Smooth muscle cell of the brain vasculature (primary cell): ENCODE results near the gene NAT8L.

Source experiments
- DNase-seq: peaks from one replicate; pipeline ENCODE4 v3.0.0-alpha.2; 2012; ENCODE audit warnings: low read depth, low spot score

The NAT8L gene

DNA sequence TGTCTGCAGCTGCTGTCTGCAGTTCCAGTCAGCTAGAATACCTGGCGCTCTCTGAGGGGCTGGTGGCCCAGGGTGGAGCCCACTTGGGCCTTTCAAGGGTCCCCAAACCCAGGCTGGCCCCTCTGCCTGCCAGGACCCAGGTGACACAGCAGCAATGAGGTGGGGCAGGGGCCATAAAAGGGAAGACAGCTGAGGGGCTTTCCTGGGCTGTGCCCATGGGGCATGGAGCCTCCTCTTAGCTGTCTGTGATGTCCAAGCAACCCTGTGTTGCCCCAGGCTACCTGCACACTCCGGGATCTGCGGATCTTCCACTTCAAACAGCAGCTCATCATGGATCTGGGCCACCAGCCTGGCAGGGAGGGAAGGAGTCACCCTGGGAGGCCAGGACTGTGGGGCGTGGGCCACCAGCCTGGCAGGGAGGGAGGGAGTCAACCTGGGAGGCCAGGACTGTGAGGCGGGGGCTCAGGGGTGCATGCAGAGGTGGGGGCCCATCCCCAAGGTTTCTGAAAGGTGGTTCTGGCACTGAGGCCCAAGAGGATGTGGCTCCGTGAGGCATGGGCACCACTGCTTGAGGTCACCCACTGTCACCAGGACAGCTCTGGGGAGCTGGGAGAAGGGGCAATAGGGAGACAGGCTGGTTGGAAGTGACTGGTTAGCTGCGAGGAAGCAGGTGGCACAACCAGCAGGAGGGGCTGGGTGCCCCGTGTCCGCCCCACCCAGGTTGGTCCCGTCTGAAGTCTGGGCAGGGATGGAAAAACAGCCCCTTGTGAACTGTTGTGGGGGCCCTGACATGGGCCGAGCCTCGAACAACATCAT is 16.3 kb downstream of the NAT8L start:
- DNase-seq, result no peak

DNA sequence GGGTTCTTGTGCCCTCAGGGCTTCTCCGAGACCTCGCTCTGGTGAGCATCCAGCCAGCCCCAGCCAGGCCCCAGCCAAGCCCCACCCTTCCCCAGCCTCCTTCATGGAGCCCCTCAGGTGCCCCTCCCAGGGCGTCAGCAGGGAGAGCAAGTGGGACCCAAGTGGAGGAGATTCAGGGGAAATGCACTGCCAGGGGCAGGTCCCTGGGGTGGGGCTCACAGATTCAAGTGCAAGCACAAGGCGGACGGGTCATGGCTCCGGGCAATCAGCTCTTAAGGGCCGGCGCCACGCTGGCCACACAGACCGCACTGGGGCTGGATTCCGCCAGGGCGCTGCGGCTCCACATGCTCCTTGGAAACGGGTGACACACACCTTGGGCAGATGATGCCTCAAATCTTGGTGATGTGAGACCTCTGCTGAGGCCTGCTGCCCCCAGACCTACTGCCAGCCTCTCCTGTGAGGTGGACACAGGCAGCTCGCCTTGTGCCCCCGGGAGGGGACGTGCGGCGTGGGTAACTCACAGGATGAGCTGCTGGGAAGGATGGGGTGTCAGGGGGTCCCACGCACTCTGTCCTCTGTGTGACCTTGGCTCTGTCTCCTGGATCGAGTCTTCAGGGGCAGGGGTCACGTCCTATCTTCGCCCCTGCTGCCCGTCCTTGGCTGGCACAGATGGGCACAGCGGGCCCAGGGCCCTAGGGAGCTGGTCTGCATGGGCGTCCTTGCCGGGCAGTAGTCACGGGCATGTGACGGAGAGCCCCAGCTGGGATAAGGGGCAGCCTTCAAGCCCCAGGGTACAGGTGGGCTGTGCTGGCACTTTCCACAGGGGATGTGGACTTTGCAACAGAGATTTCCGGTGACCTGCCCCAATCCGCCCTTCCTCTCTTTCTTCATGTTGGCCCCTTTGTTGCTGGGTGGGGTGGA is 17.1 kb downstream of the NAT8L start:
- DNase-seq, result no peak

GRCh38 chr4:2076908-2077536 is 17.9 kb downstream of the NAT8L start:
- no peak for DNase-seq

DNA sequence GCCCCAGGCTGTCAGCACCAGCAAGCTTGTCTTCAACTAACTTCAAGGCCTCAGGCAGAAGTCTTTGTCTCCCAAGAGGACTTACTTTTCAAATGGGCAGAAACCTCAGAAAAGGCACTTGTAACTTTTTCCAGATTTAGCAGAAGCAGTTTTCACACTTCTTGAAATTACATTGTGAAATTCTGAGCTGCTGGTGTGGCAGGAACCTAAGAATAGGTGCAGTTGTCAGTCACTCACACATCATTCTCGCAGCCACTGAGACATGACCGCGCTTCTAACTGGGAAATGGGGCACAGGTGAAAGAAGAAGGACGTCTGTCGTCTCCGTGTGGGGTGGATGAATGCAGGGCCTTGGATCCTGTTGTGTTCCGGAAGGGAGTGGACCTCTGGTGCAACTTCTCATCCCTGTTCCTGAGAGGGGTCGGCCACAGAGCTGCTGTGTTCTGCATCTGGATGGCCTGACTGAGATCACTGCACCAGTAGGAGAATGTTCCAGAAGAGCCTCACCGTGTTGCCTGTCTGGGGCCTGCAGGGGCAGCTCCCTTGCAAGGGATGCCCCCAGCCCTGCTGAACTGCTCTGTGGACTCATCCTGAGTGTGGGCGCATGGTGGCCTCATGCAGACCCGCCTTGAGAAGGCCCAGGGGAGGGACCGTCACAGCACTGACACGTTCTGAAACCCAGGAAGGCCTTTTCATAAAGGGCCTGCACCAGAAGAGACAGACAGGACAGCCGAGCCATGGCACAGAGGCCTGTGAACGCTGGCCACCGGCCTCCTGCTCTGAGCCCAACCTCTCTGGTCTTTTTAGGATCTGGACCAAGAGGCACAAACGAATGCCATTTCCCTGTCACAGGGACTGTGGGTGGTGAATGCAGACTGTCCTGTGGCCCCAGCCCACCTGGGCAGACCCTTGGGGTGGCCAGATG is 18.7 kb downstream of the NAT8L start:
- no peak for DNase-seq

DNA sequence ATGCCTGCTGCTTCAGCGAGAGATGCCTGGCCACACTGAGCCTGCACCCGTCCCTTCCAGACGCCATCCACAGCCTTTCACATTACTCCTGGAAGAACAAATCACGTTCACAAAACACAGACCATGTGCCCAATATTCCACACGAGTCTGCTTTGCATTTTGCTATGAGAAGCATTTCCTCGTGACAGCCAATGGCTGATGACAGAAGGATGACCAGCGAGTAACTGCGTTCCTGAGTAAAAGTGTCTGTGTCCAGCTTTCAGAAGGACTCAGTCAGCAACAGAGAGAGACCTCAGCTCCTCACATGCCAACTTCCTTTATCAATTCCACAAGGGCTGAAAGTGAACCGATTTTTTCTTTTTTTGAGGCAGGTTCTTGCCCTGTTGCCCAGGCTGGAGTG is 19.5 kb downstream of the NAT8L start:
- DNase-seq, result no peak

- no peak for DNase-seq
Measured at GRCh38 chr4:2079006-2079405, 19.9 kb downstream of the NAT8L start.

GRCh38 chr4:2079926-2080325 is 20.8 kb downstream of the NAT8L start:
- DNase-seq, result no peak

- no peak for DNase-seq
Measured at GRCh38 chr4:2080429-2081300, 21.5 kb downstream of the NAT8L start.

DNA sequence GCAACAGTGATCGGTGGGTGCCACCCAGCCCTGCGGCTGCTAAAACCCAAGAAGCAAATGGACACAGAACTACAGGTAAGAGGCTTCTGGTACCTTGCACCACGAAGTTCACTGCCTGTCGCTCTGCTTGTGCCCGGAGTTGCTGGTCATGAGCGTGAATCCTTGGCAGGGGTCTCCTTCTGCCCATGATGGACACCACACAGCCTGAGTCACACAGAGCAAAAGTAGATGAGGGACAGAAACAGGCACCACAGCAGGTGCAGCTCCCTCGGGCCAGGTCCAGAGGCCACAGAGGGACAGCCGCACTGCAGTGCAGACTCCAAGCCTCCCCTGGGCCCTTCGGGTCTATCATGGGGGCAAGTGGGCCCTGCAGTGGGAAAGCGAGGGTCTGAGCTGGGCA is 22.4 kb downstream of the NAT8L start:
- no peak for DNase-seq

GRCh38 chr4:2082118-2082517 is 23.0 kb downstream of the NAT8L start:
- DNase-seq, result no peak

GRCh38 chr4:2082627-2083026 is 23.5 kb downstream of the NAT8L start:
- DNase-seq, result no peak

DNA sequence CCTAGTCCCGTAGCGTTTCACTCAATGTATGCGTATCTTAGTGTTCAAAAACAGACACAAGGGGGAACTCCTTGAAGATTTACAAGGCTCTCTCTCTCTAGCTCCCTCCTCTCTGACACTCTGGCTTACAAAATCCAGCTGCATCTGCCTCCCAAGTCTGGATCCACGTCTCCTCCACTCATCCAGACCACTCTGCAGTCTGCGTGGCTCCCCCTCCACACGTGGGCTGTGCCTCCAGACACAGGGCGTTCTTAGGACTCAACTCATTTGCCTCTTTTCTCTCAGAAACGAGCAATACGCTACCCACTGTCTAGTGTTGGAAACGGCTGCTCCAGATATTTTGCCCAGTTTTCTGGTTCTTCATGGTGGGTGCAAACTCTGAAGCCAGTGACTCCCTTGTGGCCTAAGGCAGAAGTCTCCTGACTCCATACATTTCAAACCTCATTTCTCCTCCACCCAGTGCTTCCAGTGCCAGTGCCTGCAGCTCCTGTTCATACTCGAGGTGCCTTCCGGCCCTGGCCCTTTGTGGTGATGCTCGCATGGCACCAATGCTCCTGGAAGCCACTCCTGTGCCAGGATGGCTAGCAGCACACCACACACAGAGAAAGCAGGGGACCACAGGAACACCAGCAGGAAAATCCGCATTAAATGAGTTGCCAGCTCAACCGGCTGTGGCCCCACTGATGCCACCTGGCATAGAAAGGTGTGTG is 24.1 kb downstream of the NAT8L start:
- DNase-seq, result no peak

DNA sequence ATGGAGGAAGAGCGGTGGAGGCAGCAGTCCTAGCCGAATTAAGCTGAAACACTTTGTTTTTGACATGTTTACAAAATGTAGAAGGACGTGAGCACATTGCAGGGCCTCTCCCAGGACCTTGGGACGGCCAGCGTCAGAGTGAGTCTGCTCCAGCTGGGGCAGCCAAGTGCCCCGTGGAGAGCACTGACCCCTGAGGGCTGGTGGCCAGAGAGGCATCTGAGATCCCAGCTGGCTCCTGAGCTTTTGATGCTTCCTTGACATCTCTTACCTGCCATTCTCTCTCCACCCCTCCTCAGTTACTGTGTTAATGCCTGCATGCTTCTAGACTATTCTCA is 24.7 kb downstream of the NAT8L start:
- DNase-seq, result no peak

DNA sequence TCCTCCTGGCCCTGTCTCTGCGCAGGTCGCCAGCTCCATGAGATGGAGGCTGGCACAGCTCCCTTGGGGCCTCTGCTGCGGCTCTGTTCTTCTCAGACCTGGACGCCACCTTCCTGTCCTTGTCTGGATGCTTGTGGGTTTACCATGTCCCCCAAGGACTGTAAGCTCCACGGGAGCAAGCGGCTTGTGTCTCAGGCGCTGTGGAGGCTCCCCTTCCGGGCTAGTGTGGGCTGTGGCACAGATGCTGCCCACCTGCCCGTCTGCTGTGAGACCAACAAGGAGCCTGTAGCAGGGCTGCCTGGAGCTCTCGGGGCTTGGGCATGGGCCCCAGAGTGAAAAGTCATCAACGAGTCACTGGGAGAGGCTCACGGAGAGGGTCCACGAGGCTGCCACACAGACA is 25.2 kb downstream of the NAT8L start:
- no peak for DNase-seq

- DNase-seq, result no peak
Measured at GRCh38 chr4:2085496-2085901, 26.4 kb downstream of the NAT8L start.

DNA sequence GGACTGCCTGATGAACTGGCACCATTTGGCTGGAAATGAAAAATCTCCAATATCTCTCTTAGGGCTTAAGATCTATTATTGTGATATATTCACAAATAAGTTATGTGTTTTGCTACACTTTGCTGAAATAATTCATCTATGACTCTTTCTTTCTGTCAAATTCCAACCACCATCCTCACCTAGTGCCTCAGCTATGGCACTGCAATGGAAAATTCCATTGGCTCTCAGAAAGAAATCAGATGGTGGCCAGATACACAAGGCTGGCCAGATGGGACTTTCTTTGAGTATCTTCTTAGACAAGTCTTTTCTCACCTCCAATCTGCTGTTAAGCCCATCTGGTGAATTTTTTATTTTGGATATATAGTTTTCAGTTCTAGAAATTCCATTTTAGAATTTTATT is 28.0 kb downstream of the NAT8L start:
- DNase-seq, result no peak

GRCh38 chr4:2089222-2089621 is 30.1 kb downstream of the NAT8L start:
- DNase-seq, result no peak

DNA sequence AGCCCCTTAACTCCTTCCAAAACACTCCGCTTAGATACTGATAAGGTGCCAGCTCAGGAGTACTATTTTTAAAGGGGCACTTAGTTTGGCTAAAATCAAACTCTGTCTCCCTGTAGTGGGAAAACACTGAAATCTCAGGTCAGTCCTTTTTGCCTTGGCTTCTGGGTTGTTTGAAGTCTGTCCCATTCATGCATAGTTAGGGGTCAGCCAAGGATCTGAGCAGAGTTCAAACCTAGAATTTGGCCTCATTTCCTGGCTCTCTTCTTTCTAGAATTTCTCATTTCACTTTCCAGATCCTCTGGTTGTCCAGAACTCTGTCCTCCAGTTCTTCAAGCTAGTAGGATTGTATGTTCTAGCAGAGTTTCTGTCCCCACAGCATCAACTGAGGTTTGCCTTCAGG is 31.5 kb downstream of the NAT8L start:
- DNase-seq, result no peak

GRCh38 chr4:2091990-2092668 is 33.0 kb downstream of the NAT8L start:
- DNase-seq, result no peak
